CD4-positive, alpha-beta memory T cell (primary cell): Measurements from ENCODE around the gene ANKRD10. TPM values are rescaled to one million over a fixed set of nuclear protein-coding genes. Genes with fewer than 3 reads are reported as not detected.

Experiments used
- CTCF ChIA-PET: fragments of 350-600 bp; sonication (Branson Sonifier 250); formaldehyde crosslinking; loops from one replicate; lab custom pipeline; 2021; ENCODE audit warnings: inconsistent platforms; ENCODE audit not compliant: partially characterized antibody; lab: Charles Lee
- POLR2A ChIA-PET: fragments of 350-600 bp; sonication (Branson Sonifier 250); formaldehyde crosslinking; loops from one replicate; lab custom pipeline; 2021; ENCODE audit not compliant: partially characterized antibody; lab: Charles Lee
- DNase-seq, 5 donors: peaks; one replicate each; pipeline versions ENCODE4 v3.0.0 to v3.0.0-alpha.2; 2020 to 2022; ENCODE audit warnings: mixed read lengths in 1 of 5
- H3K27ac ChIP-seq: one replicate; pipeline ENCODE4 v1.7.0; 2013; ENCODE audit warnings: low read depth, low read length
- H3K27me3 ChIP-seq: 2 replicates; pipeline ENCODE4 v1.7.0; 2013; ENCODE audit warnings: mild to moderate bottlenecking, low read length, moderate library complexity; ENCODE audit not compliant: insufficient read depth
- H3K36me3 ChIP-seq: 2 replicates; pipeline ENCODE4 v1.7.0; 2013; ENCODE audit warnings: mild to moderate bottlenecking, low read length, moderate library complexity; ENCODE audit not compliant: insufficient read depth
- H3K4me1 ChIP-seq: 2 replicates; pipeline ENCODE4 v1.7.0; 2013; ENCODE audit warnings: mild to moderate bottlenecking, low read length, moderate library complexity; ENCODE audit not compliant: insufficient read depth
- H3K4me3 ChIP-seq, 2 donors: one replicate each; pipeline ENCODE4 v1.7.0; 2013; ENCODE audit warnings: low read length in 2 of 2, mild to moderate bottlenecking in 1 of 2
- H3K9me3 ChIP-seq, 2 donors: one replicate each; pipeline ENCODE4 v1.7.0; 2013; ENCODE audit warnings: low read length in 2 of 2, control low read depth in 1 of 2; ENCODE audit not compliant: control insufficient read depth in 1 of 2
- H3K27ac Mint-ChIP-seq, 7 donors: one replicate each; pipeline ENCODE4 v1.8.0; 2020 to 2021; ENCODE audit warnings: mixed read lengths in 7 of 7, mild to moderate bottlenecking in 6 of 7, inconsistent platforms in 3 of 7, moderate library complexity in 3 of 7
- H3K27me3 Mint-ChIP-seq, 2 donors: one replicate each; pipeline ENCODE4 v1.8.0; 2020 to 2021; ENCODE audit warnings: mixed read lengths in 2 of 2
- H3K36me3 Mint-ChIP-seq, 2 donors: one replicate each; pipeline ENCODE4 v1.8.0; 2020 to 2021; ENCODE audit warnings: mixed read lengths in 2 of 2, inconsistent platforms in 1 of 2, mild to moderate bottlenecking in 1 of 2
- H3K4me1 Mint-ChIP-seq, 4 donors: one replicate each; pipeline ENCODE4 v1.8.0; 2020 to 2021; ENCODE audit warnings: mixed read lengths in 4 of 4, mild to moderate bottlenecking in 1 of 4
- H3K4me3 Mint-ChIP-seq, 8 donors: one replicate each; pipeline ENCODE4 v1.8.0; 2020 to 2021; ENCODE audit warnings: mixed read lengths in 8 of 8, mild to moderate bottlenecking in 7 of 8, moderate library complexity in 6 of 8, inconsistent platforms in 3 of 8
- H3K9me3 Mint-ChIP-seq, 8 donors: one replicate each; pipeline ENCODE4 v1.8.0; 2020 to 2021; ENCODE audit warnings: mixed read lengths in 8 of 8, mild to moderate bottlenecking in 5 of 8, inconsistent platforms in 3 of 8, moderate library complexity in 1 of 8
- intact Hi-C: fragments of 100-400 bp; cut with micrococcal nuclease; formaldehyde crosslinking; loops from one replicate; pipeline ENCODE4 v1.15.1; 2023
- polyA plus RNA-seq, 2 donors: library from polyadenylated mRNA; unstranded; fragments of 300-500 nt; fragmentation: Illumina TruSeq; gene quantifications; one replicate each; pipeline ENCODE4 v1.2.3, GENCODE V29; 2021
- total RNA-seq, 2 experiments: library from RNA; stranded (reverse); gene quantifications; one replicate each; pipeline ENCODE4 v1.2.3, GENCODE V29; 2021

Gene ANKRD10
- total and polyA plus RNA-seq, 4 experiments from 2014 or later: 53.0 to 140 (median 95.3) TPM

DNA sequence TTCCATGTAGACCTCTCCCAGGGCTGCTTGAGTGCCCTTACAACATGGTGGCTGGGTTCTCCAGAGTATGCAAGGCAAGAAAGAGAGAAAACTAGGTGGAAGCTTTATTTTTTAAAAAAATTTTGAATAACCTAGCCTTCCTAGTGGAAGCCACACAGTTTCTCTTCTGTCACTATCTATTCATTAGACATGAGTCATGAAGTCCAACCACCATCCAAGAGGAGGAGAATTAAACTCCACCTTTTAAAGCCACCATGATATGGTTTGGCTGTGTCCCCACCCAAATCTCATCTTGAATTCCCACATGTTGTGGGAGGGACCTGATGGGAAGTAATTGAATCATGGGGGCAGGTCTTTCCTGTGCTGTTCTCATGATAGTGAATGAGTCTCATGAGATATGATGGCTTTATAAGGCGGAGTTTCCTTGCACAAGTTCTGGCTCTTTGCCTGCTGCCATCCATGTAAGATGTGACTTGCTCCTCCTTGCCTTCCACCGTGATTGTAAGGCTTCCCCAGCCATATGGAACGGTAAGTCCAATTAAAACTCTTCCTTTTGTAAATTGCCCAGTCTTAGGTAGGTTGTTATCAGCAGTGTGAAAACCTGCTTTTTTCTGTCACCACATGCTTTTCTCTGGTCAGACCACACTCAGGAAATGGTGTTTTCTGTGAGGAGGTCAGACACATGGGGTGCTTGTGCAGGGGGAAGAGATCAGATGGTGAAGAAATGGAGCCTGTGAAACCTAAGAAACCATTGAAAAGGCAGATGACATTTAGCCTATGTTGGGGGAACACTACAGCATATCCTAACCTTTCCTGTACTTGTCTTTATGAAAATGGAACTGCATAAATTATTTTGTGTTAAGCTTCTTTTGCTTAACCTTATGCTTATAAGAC, 57.7 kb downstream of the ANKRD10 start:
- no peaks in the 10 kb centered on the region for H3K36me3 Mint-ChIP-seq
- Histone ChIP-seq H3K4me3 (no peak overlapping the region), H3K27me3 (no peaks in the 10 kb centered on the region), H3K4me1 (no peaks in the 10 kb centered on the region), H3K36me3 (no peaks in the 10 kb centered on the region), H3K9me3 (no peaks in the 10 kb centered on the region), H3K27ac (no peak overlapping the region)
- H3K27ac Mint-ChIP-seq: peak overlapping the region in 1 of 7 donors; percentile 56
- ChIA-PET CTCF (no interaction called here), POLR2A (no interaction called here)
- peak in 1 of 5 donors; percentile 15 for DNase-seq
- intact Hi-C loops: no loop called here
- H3K27me3 Mint-ChIP-seq: peaks cover 0 to 3% of the 10 kb centered on the region in 2 donors
- peaks cover 4 to 10% (median 5%) of the 10 kb centered on the region in 4 donors for H3K4me1 Mint-ChIP-seq
- peaks cover 0 to 9% (median 3%) of the 10 kb centered on the region in 8 donors for H3K9me3 Mint-ChIP-seq
- no peak overlapping the region for H3K4me3 Mint-ChIP-seq

DNA sequence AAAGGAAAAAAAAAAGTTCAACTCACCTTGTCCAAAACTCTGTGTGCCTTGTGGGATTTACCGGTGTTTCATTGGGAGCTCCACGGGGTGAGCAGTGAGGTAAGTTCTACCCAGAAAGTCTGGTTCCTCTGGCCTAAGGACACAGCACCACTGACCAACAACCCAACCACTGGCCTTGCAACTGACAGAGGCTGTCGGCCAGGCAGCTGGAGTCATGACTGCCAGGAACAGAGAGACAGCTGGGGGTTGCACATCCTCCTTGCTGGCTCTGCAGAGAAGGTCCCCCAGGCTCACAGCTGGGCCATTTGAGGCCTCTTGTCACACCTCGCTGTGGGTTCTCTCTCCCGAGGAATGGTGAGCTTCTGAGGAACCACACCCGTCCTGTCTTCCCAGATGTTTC, 59.5 kb downstream of the ANKRD10 start:
- H3K4me3 ChIP-seq: no peak overlapping the region
- Mint-ChIP-seq H3K27ac (no peak overlapping the region), H3K36me3 (no peaks in the 10 kb centered on the region), H3K9me3 (peaks cover 0 to 9% (median 3%) of the 10 kb centered on the region in 8 donors), H3K4me3 (no peak overlapping the region), H3K27me3 (peaks cover 2% of the 10 kb centered on the region in 2 donors), H3K4me1 (peaks cover 4 to 10% (median 5%) of the 10 kb centered on the region in 4 donors)
- POLR2A ChIA-PET: no interaction called here
- CTCF ChIA-PET: no interaction called here
- intact Hi-C loops: no loop called here
- H3K4me1 ChIP-seq: no peaks in the 10 kb centered on the region
- no peak overlapping the region for H3K27ac ChIP-seq
- H3K9me3 ChIP-seq: no peaks in the 10 kb centered on the region
- no peaks in the 10 kb centered on the region for H3K36me3 ChIP-seq
- no peaks in the 10 kb centered on the region for H3K27me3 ChIP-seq
- DNase-seq: no peak

DNA sequence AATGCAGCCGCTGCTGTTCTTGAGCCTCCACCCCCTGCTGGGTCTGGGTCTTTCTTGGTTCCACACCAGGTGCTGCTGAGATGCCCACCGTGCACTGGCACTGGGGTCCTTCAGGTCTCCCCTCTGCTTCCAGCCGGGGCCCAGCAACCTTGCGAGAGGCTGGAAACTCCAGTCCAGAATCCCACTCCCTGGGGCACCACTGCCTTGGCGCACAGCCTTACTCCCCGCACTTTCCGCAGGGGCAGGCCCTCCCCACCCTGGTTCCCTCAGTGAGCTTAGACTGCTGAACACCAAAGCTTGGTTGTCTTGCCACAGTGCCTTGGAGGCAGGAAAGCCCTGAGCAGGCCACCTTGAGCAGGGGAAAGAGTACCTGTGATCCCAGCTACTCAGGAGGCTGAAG, 60.0 kb downstream of the ANKRD10 start:
- POLR2A ChIA-PET: no interaction called here

DNA sequence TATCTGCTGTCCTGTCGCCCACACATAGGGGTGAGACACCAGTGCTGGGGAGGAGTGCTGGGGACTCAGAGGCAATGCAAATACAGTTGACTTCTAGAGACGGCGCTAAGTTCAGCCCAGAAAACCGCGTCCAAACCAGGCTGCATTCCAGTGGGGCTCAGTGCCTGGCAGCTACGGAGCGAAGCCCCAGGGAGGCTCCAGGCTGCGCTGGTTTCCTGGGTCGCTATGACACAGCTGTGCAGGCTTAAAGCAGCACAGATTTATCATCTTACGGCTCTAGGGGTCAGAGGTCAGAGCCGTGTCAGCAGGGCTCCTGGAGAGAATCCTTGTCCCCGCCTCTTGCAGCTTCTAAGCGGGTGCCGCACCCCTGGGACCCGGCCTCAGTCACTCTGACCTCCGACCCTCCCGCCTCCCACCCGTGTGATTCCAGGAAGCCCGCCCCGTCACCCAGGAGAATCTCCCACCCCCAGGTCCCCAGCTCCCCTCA, 61.6 kb downstream of the ANKRD10 start:
- Mint-ChIP-seq H3K9me3 (peaks cover 0 to 9% (median 3%) of the 10 kb centered on the region in 8 donors), H3K36me3 (no peaks in the 10 kb centered on the region), H3K4me1 (peaks cover 4 to 10% (median 5%) of the 10 kb centered on the region in 4 donors), H3K4me3 (no peak overlapping the region), H3K27me3 (peaks cover 9 to 10% of the 10 kb centered on the region in 2 donors), H3K27ac (no peak overlapping the region)
- no peak overlapping the region for H3K27ac ChIP-seq
- no peaks in the 10 kb centered on the region for H3K9me3 ChIP-seq
- H3K4me1 ChIP-seq: no peaks in the 10 kb centered on the region
- no peaks in the 10 kb centered on the region for H3K27me3 ChIP-seq
- H3K4me3 ChIP-seq: no peak overlapping the region
- H3K36me3 ChIP-seq: no peaks in the 10 kb centered on the region
- CTCF ChIA-PET: no interaction called here
- no peak for DNase-seq
- intact Hi-C loops: no loop called here
- POLR2A ChIA-PET: no interaction called here

More for the DNA sequence above, 60.0 kb downstream of the ANKRD10 start:
- Histone ChIP-seq H3K27me3 (no peaks in the 10 kb centered on the region), H3K36me3 (no peaks in the 10 kb centered on the region), H3K9me3 (no peaks in the 10 kb centered on the region), H3K27ac (no peak overlapping the region), H3K4me1 (no peaks in the 10 kb centered on the region), H3K4me3 (no peak overlapping the region)
- peaks cover 0 to 9% (median 3%) of the 10 kb centered on the region in 8 donors for H3K9me3 Mint-ChIP-seq
- no peaks in the 10 kb centered on the region for H3K36me3 Mint-ChIP-seq
- H3K27ac Mint-ChIP-seq: no peak overlapping the region
- CTCF ChIA-PET: no interaction called here
- H3K4me1 Mint-ChIP-seq: peaks cover 4 to 10% (median 5%) of the 10 kb centered on the region in 4 donors
- H3K27me3 Mint-ChIP-seq: peaks cover 5 to 7% of the 10 kb centered on the region in 2 donors
- H3K4me3 Mint-ChIP-seq: no peak overlapping the region
- intact Hi-C loops: no loop called here
- DNase-seq: no peak

DNA sequence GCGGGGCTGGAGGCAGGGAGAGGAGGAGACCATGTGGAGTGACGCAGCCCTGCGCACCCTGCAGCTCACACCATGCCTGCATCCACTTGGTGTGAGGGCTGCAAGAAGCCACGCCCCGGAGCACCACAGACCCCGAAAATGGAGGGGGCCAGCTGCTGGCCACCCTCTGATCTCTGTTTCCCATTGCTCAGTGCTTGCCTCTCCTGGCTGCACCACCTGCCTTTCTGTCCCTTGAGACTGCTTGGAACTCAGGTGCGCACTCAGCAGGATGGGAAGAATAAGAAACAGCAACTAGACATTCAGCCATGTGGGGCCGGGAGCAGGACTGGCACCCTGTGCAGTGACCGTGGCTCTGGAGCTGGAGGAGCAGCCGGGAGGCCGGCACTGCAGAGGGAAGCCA, 64.0 kb downstream of the ANKRD10 start:
- no peak for DNase-seq
- intact Hi-C loops: no loop called here
- ChIA-PET CTCF (no interaction called here), POLR2A (no interaction called here)
- Mint-ChIP-seq H3K4me1 (peaks cover 0 to 2% (median 0%) of the 10 kb centered on the region in 4 donors), H3K27me3 (peaks cover 13 to 14% of the 10 kb centered on the region in 2 donors), H3K36me3 (no peaks in the 10 kb centered on the region), H3K4me3 (no peak overlapping the region), H3K27ac (peak overlapping the region in 1 of 7 donors; percentile 33), H3K9me3 (peaks cover 0 to 2% (median 0%) of the 10 kb centered on the region in 8 donors)
- Histone ChIP-seq H3K4me3 (no peak overlapping the region), H3K27me3 (no peaks in the 10 kb centered on the region), H3K4me1 (no peaks in the 10 kb centered on the region), H3K27ac (no peak overlapping the region), H3K9me3 (no peaks in the 10 kb centered on the region), H3K36me3 (no peaks in the 10 kb centered on the region)

DNA sequence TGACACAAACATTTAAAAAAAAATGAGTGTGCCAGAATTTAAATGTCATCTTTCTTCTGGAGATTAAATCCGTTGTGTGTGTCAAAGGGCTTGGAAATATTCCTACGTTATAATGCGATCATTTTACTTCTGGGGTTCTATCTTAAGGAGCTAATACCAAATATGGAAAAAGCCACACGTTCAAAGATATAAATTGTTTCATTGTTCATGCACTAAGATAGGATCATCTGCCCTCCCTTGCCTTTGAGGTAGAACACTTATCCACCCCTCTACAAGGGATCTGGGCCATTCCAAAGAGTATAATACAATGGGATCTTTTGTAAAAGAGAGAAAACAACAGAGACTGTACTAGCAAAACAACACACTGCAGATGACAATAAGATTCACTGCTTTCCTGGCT, 64.9 kb downstream of the ANKRD10 start:
- Histone ChIP-seq H3K36me3 (no peaks in the 10 kb centered on the region), H3K9me3 (no peaks in the 10 kb centered on the region), H3K27me3 (no peaks in the 10 kb centered on the region), H3K4me3 (no peak overlapping the region), H3K27ac (no peak overlapping the region), H3K4me1 (no peaks in the 10 kb centered on the region)
- CTCF ChIA-PET: no interaction called here
- Mint-ChIP-seq H3K4me1 (peaks cover 0 to 2% (median 0%) of the 10 kb centered on the region in 4 donors), H3K36me3 (no peaks in the 10 kb centered on the region), H3K4me3 (no peak overlapping the region), H3K9me3 (peaks cover 0 to 2% (median 0%) of the 10 kb centered on the region in 8 donors), H3K27me3 (peaks cover 17 to 18% of the 10 kb centered on the region in 2 donors), H3K27ac (no peak overlapping the region)
- POLR2A ChIA-PET: no interaction called here
- intact Hi-C loops: no loop called here
- DNase-seq: no peak

DNA sequence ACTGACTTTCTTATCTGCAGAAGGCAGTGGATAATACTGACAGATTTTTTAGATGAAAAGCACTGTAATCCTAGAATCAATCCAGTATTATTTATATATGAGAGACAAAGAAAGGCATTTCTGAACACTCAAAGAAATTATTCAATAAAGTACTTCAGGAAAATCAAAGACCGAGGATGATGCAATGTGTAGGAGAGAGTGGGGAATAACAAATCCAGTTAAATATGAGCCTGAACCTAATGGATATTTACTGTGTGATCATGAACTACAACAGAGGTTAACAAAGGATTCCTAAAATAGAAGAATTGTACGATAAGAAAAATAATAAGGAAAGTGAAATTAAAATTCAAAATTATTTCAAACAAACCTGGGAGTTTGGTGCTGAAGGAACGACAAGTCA, 69.3 kb downstream of the ANKRD10 start:
- Histone ChIP-seq H3K27ac (no peak overlapping the region), H3K4me3 (no peak overlapping the region), H3K27me3 (peaks cover 7% of the 10 kb centered on the region), H3K36me3 (no peaks in the 10 kb centered on the region), H3K9me3 (no peaks in the 10 kb centered on the region), H3K4me1 (no peaks in the 10 kb centered on the region)
- peaks cover 36 to 39% of the 10 kb centered on the region in 2 donors for H3K27me3 Mint-ChIP-seq
- intact Hi-C loops: no loop called here
- peak overlapping the region in 1 of 7 donors; percentile 11 for H3K27ac Mint-ChIP-seq
- ChIA-PET CTCF (no interaction called here), POLR2A (no interaction called here)
- no peak overlapping the region for H3K4me3 Mint-ChIP-seq
- H3K9me3 Mint-ChIP-seq: peaks cover 0 to 5% (median under 1%) of the 10 kb centered on the region in 8 donors
- peaks cover 0 to 2% (median 0%) of the 10 kb centered on the region in 4 donors for H3K4me1 Mint-ChIP-seq
- H3K36me3 Mint-ChIP-seq: no peaks in the 10 kb centered on the region
- DNase-seq: no peak
